GM23338 (cell line): ENCODE results near the gene BCAM. TPM values are rescaled to one million over a fixed set of nuclear protein-coding genes. Genes with fewer than 3 reads are reported as not detected.

Experiments used
- ATAC-seq: fragments of 200-7000 bp; cut with Tn5 transposase; 3 replicates; pipeline ENCODE4 v1.9.1; 2020
- DNase-seq: peaks from one replicate; pipeline ENCODE4 v3.0.0-alpha.2; 2015; ENCODE audit warnings: low spot score
- H2AFZ ChIP-seq: fragments of 200-600 bp; sonication (generic); 2 replicates; pipeline ENCODE4 v1.8.0; 2016; ENCODE audit warnings: antibody characterized with exemption, mild to moderate bottlenecking, moderate library complexity
- H3F3A ChIP-seq: fragments of 200-600 bp; sonication (generic); replicated peaks from 2 replicates; pipeline ENCODE4 v1.8.0; 2017; ENCODE audit warnings: antibody characterized with exemption, mixed run types, low read depth
- H3K27ac ChIP-seq: fragments of 200-600 bp; sonication (generic); 2 replicates; pipeline ENCODE4 v1.6.1; 2016; ENCODE audit warnings: low read depth
- H3K27me3 ChIP-seq: fragments of 200-600 bp; sonication (generic); 2 replicates; pipeline ENCODE4 v1.8.0; 2016; ENCODE audit warnings: mild to moderate bottlenecking, mixed run types, moderate library complexity; ENCODE audit not compliant: insufficient read depth
- H3K36me3 ChIP-seq: fragments of 200-600 bp; sonication (generic); 2 replicates; pipeline ENCODE4 v1.8.0; 2016; ENCODE audit warnings: mild to moderate bottlenecking; ENCODE audit not compliant: insufficient read depth
- H3K4me1 ChIP-seq: fragments of 200-600 bp; sonication (generic); 2 replicates; pipeline ENCODE4 v1.8.0; 2016; ENCODE audit warnings: mild to moderate bottlenecking, moderate library complexity; ENCODE audit not compliant: insufficient read depth
- H3K4me2 ChIP-seq: fragments of 200-600 bp; sonication (generic); 2 replicates; pipeline ENCODE4 v1.7.1; 2017; ENCODE audit warnings: mixed run types
- H3K4me3 ChIP-seq: fragments of 200-600 bp; sonication (generic); 2 replicates; pipeline ENCODE4 v1.6.1; 2016; ENCODE audit warnings: mixed run types
- H3K79me2 ChIP-seq: fragments of 200-600 bp; sonication (generic); replicated peaks from 2 replicates; pipeline ENCODE4 v1.8.0; 2017; ENCODE audit warnings: mild to moderate bottlenecking; ENCODE audit not compliant: insufficient read depth
- H3K9me2 ChIP-seq: fragments of 200-600 bp; sonication (generic); 2 replicates; pipeline ENCODE4 v1.8.0; 2017; ENCODE audit not compliant: insufficient read depth
- H4K20me1 ChIP-seq: fragments of 200-600 bp; sonication (generic); replicated peaks from 2 replicates; pipeline ENCODE4 v1.8.0; 2017; ENCODE audit warnings: mild to moderate bottlenecking; ENCODE audit not compliant: insufficient read depth
- H3K27ac Mint-ChIP-seq: 2 replicates; pipeline ENCODE4 v1.8.0; 2020; ENCODE audit warnings: inconsistent platforms, mild to moderate bottlenecking, moderate library complexity, mixed read lengths
- H3K27me3 Mint-ChIP-seq: 3 replicates; pipeline ENCODE4 v1.8.0; 2022; ENCODE audit warnings: low read depth, mild to moderate bottlenecking, moderate library complexity, mixed read lengths, inconsistent platforms; ENCODE audit not compliant: insufficient read depth, poor library complexity
- H3K36me3 Mint-ChIP-seq: 3 replicates; pipeline ENCODE4 v1.8.0; 2021; ENCODE audit warnings: low read depth, mild to moderate bottlenecking, inconsistent platforms, moderate library complexity, mixed read lengths
- H3K4me1 Mint-ChIP-seq: 3 replicates; pipeline ENCODE4 v1.8.0; 2020; ENCODE audit warnings: mild to moderate bottlenecking, inconsistent platforms, mixed read lengths
- H3K4me3 Mint-ChIP-seq: 3 replicates; pipeline ENCODE4 v1.8.0; 2021; ENCODE audit warnings: moderate library complexity, mild to moderate bottlenecking, inconsistent platforms, mixed read lengths
- H3K9me3 Mint-ChIP-seq: 3 replicates; pipeline ENCODE4 v1.8.0; 2020; ENCODE audit warnings: moderate library complexity, mild to moderate bottlenecking, inconsistent platforms, mixed read lengths
- CREB1 ChIP-seq: fragments of 250-450 bp; sonication (Bioruptor Pico); IDR thresholded peaks from 2 replicates; pipeline ENCODE4 v1.5.0; 2020; ENCODE audit warnings: low read depth, mild to moderate bottlenecking, moderate library complexity
- EZH2 ChIP-seq: fragments of 200-600 bp; sonication (generic); IDR thresholded peaks from one replicate; pipeline ENCODE4 v1.8.0; 2017; ENCODE audit warnings: antibody characterized with exemption, mild to moderate bottlenecking, low read depth; ENCODE audit not compliant: unreplicated experiment
- EZH2phosphoT487 ChIP-seq: fragments of 200-600 bp; sonication (generic); IDR thresholded peaks from one replicate; pipeline ENCODE4 v1.8.1; 2018; ENCODE audit warnings: antibody characterized with exemption; ENCODE audit not compliant: unreplicated experiment
- NANOG ChIP-seq: IDR thresholded peaks from 2 replicates; pipeline ENCODE4 v1.6.1; 2016; ENCODE audit warnings: antibody characterized with exemption, borderline replicate concordance
- POLR2AphosphoS5 ChIP-seq: IDR thresholded peaks from 2 replicates; pipeline ENCODE4 v1.6.1; 2016; ENCODE audit warnings: antibody characterized with exemption, low read depth
- REST ChIP-seq: IDR thresholded peaks from one replicate; pipeline ENCODE4 v1.6.1; 2018; ENCODE audit warnings: antibody characterized with exemption; ENCODE audit not compliant: unreplicated experiment
- ZNF114 ChIP-seq: fragments of 250-450 bp; sonication (Bioruptor Pico); IDR thresholded peaks from 2 replicates; pipeline ENCODE4 v1.5.0; 2020; ENCODE audit warnings: mild to moderate bottlenecking, moderate library complexity
- ZNF331 ChIP-seq: fragments of 250-450 bp; sonication (Bioruptor Pico); IDR thresholded peaks from 2 replicates; pipeline ENCODE4 v1.5.0; 2020; ENCODE audit warnings: low read depth, mild to moderate bottlenecking, moderate library complexity
- polyA plus RNA-seq: library from polyadenylated mRNA; unstranded; fragments of >200 nt; fragmentation: Nextera tagmentation; extraction: Ambion mirVana; gene quantifications from 2 replicates; pipeline ENCODE4 v1.2.1, GENCODE V29; 2016
- total RNA-seq: library from RNA; depleted of rRNA; stranded (reverse); fragments of >200 nt; shearing (Covaris generic); gene quantifications from 2 replicates; pipeline ENCODE4 v1.2.3, GENCODE V29; 2014
- TF ChIP-seq, protein P1 (sequence below): IDR thresholded peaks from 2 replicates; pipeline ENCODE4 v1.6.1; 2016; ENCODE audit warnings: antibody characterized with exemption
- TF ChIP-seq, protein P2 (sequence below), 2 experiments: fragments of 200-600 bp in 1 of 2; sonication (generic) in 1 of 2; conservative IDR thresholded peaks; 2 replicates each; pipeline versions ENCODE4 v1.5.1 to v1.6.1; 2016 to 2017; ENCODE audit warnings: antibody characterized with exemption in 2 of 2, low read depth in 2 of 2, mild to moderate bottlenecking in 2 of 2, moderate library complexity in 1 of 2

BCAM gene
- total and polyA plus RNA-seq, 2 experiments from 2014 or later = 33.3 to 100 TPM

DNA sequence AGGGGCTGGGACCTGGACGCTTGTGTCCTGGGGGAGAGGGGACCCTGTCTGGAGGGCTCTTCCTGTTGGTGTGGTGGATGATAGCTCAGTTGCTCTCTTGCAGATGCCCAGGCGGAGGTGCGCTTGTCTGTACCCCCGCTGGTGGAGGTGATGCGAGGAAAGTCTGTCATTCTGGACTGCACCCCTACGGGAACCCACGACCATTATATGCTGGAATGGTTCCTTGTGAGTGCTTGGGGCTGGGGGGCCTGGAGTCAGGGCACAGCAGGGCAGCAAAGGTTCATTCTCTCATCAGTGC lies 2.2 kb downstream of the BCAM start:
- no peaks in the 10 kb centered on the region for H3K9me2 ChIP-seq
- peaks cover 12% of the 10 kb centered on the region for H4K20me1 ChIP-seq
- Mint-ChIP-seq H3K4me3 (peak overlapping the region; percentile 32; the same call in 1 of the 3 replicates), H3K27me3 (peaks cover 25% of the 10 kb centered on the region), H3K4me1 (peaks cover 44% of the 10 kb centered on the region), H3K9me3 (no peaks in the 10 kb centered on the region; the same call in 1 of the 3 replicates), H3K36me3 (peaks cover 33% of the 10 kb centered on the region), H3K27ac (no peak overlapping the region)
- no peak for DNase-seq
- H3K4me2 ChIP-seq = no peak overlapping the region
- no peaks in the 10 kb centered on the region for H3K79me2 ChIP-seq
- no peak overlapping the region for H3K4me3 ChIP-seq
- H2AFZ ChIP-seq = no peak overlapping the region
- no peak for TF ChIP-seq ZNF114 (CRISPR knock-in tag)
- TF ChIP-seq EZH2 = no peak
- no peak for TF ChIP-seq NANOG
- TF ChIP-seq REST = no peak
- no peak for ATAC-seq
- 0 out of 2 replicates have a peak, but pooled peaks cover 6% of the 10 kb centered on the region for H3F3A ChIP-seq
- H3K36me3 ChIP-seq = no peaks in the 10 kb centered on the region
- no peak overlapping the region for H3K27ac ChIP-seq
- H3K27me3 ChIP-seq = peaks cover 24% of the 10 kb centered on the region; the same call in 1 of the 2 replicates
- peaks cover 33% of the 10 kb centered on the region for H3K4me1 ChIP-seq

DNA sequence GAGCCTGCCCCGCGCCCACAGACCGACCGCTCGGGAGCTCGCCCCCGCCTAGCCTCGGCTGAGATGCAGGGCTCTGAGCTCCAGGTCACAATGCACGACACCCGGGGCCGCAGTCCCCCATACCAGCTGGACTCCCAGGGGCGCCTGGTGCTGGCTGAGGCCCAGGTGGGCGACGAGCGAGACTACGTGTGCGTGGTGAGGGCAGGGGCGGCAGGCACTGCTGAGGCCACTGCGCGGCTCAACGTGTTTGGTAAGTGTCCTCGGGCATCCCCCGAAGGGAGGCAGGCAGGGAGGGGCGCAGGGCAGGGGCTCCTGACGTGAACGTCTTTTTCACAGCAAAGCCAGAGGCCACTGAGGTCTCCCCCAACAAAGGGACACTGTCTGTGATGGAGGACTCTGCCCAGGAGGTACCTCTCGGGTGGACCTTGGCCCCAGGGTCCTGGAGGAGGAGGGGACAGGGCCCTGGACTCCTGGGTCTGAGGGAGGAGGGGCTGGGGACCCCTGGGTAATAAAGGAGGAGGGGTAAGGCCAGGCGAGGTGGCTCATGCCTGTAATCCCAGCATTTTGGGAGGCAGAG lies 3.3 kb downstream of the BCAM start:
- ATAC-seq = no peak
- Histone ChIP-seq H3K4me1 (peaks cover 22% of the 10 kb centered on the region), H3K79me2 (no peaks in the 10 kb centered on the region), H3K27ac (no peak overlapping the region), H3F3A (0 out of 2 replicates have a peak, but pooled peaks cover 3% of the 10 kb centered on the region), H2AFZ (no peak overlapping the region), H4K20me1 (peaks cover 17% of the 10 kb centered on the region), H3K27me3 (peaks cover 14% of the 10 kb centered on the region; the same call in 1 of the 2 replicates), H3K4me2 (no peak overlapping the region), H3K4me3 (no peak overlapping the region), H3K9me2 (no peaks in the 10 kb centered on the region), H3K36me3 (no peaks in the 10 kb centered on the region)
- peaks cover 20% of the 10 kb centered on the region for H3K27me3 Mint-ChIP-seq
- H3K4me1 Mint-ChIP-seq = peaks cover 34% of the 10 kb centered on the region
- H3K27ac Mint-ChIP-seq = no peak overlapping the region
- no peak overlapping the region for H3K4me3 Mint-ChIP-seq
- H3K36me3 Mint-ChIP-seq = peaks cover 36% of the 10 kb centered on the region
- DNase-seq = no peak
- TF ChIP-seq, protein P1, sequence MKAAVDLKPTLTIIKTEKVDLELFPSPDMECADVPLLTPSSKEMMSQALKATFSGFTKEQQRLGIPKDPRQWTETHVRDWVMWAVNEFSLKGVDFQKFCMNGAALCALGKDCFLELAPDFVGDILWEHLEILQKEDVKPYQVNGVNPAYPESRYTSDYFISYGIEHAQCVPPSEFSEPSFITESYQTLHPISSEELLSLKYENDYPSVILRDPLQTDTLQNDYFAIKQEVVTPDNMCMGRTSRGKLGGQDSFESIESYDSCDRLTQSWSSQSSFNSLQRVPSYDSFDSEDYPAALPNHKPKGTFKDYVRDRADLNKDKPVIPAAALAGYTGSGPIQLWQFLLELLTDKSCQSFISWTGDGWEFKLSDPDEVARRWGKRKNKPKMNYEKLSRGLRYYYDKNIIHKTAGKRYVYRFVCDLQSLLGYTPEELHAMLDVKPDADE = no peak
- no peak for TF ChIP-seq ZNF331 (CRISPR knock-in tag)
- TF ChIP-seq, protein P2, sequence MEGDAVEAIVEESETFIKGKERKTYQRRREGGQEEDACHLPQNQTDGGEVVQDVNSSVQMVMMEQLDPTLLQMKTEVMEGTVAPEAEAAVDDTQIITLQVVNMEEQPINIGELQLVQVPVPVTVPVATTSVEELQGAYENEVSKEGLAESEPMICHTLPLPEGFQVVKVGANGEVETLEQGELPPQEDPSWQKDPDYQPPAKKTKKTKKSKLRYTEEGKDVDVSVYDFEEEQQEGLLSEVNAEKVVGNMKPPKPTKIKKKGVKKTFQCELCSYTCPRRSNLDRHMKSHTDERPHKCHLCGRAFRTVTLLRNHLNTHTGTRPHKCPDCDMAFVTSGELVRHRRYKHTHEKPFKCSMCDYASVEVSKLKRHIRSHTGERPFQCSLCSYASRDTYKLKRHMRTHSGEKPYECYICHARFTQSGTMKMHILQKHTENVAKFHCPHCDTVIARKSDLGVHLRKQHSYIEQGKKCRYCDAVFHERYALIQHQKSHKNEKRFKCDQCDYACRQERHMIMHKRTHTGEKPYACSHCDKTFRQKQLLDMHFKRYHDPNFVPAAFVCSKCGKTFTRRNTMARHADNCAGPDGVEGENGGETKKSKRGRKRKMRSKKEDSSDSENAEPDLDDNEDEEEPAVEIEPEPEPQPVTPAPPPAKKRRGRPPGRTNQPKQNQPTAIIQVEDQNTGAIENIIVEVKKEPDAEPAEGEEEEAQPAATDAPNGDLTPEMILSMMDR (conservative IDR thresholded peaks at IDR 0.05; ENCODE audit: low read depth in 2 of 2) = no peak
- TF ChIP-seq POLR2AphosphoS5 = no peak
- no peak for TF ChIP-seq CREB1 (CRISPR knock-in tag)
- no peak for TF ChIP-seq EZH2phosphoT487
- TF ChIP-seq EZH2 = no peak
- TF ChIP-seq NANOG = no peak
- no peak for TF ChIP-seq REST
- no peaks in the 10 kb centered on the region; the same call in 1 of the 3 replicates for H3K9me3 Mint-ChIP-seq
